T47D (cell line): ENCODE data around the gene ABHD8.

Experiments
- DNase-seq, 2 experiments: peaks; one replicate each; pipeline versions ENCODE4 v3.0.0 to v3.0.0-alpha.2; 2011 to 2012; ENCODE audit warnings: low read depth in 1 of 2, low spot score in 1 of 2
- JUND ChIP-seq: IDR thresholded peaks from 2 replicates; pipeline ENCODE4 v1.6.1; 2012; ENCODE audit warnings: low read depth
- in situ Hi-C: cut with HindIII; loops from 2 replicates; pipeline ENCODE4 v1.10.0; 2016; ENCODE audit warnings: low sequenced_read_pairs, low pct_unique_long_range_greater_than_20kb

ABHD8 gene

DNA sequence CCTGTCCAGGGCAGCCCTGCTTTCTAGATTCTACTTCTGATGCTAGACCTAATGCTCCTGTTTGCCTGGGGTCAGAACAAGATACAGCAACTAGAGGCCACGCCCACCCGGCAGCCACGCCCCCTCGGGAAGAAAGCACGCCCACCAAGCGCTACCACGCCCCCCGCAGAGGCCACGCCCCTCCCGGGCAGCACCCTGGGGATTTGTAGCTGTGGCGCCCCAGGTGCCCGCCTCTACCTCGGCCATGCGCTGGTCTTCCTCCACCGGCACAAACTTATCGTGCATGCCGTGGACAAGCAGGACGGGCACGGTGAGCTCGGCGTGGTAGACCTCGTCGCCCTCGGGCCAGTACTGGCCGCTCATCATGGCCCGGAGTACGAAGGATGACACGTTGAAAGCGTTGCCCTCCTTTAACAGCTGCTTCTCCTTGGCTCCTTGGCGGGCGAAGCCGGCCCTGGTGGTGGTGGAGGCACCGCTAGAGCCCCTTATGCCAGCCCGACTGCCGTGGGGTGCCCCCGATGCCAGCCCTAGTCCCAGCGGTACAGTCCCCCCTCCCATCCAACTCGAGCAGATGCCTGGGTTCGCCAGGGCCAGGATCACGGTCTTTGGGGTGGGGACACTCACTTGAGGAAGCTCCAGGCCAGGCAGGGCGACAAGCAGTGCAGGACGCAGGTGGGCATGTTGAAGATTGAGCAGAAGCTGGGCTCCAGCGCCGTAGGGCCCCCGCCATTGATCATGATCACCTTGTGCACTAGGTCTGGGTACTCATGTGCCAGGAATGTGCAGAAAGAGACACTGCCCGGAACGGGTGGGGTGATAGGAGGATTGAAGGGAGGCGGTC lies 9.0 kb downstream of the ABHD8 start:
- in situ Hi-C loops, result no loop called here
- no peak for TF ChIP-seq JUND
- peak; percentile 62 to 75 for DNase-seq

DNA sequence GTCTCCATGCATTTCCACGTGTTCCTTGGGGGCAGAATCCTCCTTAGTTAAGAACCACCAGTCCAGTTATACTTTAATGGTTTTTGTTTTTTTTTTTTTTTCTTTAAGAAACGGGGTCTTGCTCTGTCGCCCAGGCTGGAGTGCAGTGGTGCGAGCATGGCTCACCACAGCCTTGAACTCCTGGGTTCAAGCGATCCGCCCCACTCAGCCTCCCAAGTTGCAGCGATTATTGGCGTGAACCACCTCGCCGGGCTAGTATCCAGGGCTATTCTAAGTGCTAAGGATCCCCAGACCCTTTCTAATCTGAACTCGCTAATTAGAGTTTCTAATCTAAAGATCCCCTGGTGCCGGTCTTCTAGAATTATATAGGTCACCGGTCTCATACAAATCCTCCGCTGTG lies 9.6 kb downstream of the ABHD8 start:
- in situ Hi-C loops, result no loop called here
- TF ChIP-seq JUND, result no peak
- DNase-seq, result no peak

DNA sequence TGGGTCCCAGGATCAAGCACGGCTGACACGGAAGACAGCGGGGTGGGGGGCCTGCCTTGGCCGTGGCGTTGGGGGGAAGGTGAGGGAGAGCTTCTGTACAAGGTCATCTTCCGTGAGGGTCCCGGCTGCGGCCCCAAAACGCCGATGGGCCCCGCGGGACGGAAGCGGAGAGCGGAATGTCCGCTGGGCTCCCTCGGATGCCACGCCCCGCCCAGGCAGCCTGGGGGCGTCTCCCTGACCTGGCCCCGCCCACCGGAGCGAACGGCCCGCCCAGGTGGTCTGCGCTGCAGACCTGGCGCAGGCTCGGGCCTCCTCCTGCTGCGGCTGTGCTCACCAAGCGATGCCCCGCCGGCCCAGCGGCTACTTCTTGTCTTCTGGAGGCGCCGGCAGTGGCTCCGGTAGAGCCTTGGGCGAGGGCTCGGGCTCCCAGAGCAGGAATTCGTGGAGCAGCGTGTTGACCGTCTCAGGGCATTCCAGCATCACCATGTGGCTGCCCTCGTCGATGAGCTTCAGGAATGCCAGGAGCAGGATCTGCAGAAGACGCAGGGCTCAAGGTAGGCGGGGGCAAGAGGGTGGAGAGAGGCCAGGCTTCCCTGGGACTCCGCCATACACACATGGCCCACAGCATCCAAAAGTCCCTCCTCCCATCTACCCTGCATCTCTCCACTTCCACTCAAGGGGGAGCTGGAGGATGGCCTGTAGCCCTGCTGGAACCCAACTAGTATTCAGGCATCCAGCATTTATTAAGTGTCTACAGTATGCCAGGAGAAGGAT lies 10.7 kb downstream of the ABHD8 start:
- no peak for TF ChIP-seq JUND
- in situ Hi-C loops, result no loop called here
- DNase-seq, result peak; percentile 62 to 82

DNA sequence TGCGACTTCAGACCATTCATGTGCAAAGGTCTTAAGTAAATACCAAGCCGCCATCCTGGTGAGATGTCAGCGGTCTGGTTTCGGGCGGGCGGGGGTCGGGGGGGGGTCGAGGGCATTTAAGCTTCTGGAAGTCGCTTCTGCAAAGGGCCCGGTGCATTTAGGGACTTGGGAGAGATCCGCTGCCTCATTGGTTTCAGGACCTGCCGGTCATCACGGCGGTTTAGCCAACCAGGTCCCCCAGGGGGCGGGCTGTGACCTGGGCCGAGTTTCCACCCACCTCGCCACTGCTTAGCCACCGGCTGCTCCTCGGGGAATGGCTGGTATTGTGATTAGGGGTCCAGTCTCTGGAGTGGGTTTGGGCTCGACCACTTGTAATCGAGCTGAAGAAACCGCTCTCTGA lies 13.7 kb downstream of the ABHD8 start:
- no peak for TF ChIP-seq JUND
- in situ Hi-C loops, result no loop called here
- DNase-seq, result peak in 1 of 2 experiments; percentile 54

DNA sequence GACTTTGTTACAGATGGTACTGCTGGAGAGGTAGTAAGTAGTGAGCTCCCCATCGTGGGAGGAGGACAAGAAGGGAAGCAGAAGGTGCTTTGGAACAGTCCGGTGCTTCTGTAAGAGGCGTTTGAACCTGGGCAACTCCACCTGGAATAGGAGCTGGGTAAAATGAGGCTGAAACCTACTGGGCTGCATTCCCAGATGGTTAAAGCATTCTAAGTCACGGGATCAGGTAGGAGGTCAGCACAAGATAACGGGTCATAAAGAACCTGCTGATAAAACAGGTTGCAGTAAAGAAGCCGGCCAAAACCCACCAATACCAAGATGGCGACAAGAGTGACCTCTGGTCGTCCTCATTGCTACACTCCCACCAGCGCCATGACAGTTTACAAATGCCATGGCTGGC lies 16.5 kb downstream of the ABHD8 start:
- no peak for TF ChIP-seq JUND

DNA sequence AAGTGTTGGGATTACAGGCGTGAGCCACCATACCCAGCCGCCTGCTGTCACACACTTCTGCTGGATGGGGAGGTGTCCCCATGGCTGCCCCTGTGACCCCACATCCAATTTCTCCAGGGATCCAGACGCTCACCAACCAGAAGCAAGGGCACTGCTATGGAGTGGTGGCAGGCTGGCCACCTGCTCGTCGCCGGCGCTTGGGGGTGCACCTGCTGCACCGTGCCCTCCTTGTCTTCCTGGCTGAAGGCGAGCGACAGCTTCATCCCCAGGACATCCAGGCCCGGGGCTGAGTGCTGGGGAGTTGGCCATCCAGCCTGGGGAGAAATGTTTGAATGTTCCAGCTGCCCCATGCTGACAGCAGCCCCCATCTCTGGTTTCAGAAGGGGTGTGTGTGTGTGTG lies 17.0 kb downstream of the ABHD8 start:
- in situ Hi-C loops, result no loop called here
- no peak for DNase-seq
- TF ChIP-seq JUND, result no peak

More for the DNA sequence above, 16.5 kb downstream of the ABHD8 start:
- no peak for DNase-seq
- in situ Hi-C loops, result no loop called here

DNA sequence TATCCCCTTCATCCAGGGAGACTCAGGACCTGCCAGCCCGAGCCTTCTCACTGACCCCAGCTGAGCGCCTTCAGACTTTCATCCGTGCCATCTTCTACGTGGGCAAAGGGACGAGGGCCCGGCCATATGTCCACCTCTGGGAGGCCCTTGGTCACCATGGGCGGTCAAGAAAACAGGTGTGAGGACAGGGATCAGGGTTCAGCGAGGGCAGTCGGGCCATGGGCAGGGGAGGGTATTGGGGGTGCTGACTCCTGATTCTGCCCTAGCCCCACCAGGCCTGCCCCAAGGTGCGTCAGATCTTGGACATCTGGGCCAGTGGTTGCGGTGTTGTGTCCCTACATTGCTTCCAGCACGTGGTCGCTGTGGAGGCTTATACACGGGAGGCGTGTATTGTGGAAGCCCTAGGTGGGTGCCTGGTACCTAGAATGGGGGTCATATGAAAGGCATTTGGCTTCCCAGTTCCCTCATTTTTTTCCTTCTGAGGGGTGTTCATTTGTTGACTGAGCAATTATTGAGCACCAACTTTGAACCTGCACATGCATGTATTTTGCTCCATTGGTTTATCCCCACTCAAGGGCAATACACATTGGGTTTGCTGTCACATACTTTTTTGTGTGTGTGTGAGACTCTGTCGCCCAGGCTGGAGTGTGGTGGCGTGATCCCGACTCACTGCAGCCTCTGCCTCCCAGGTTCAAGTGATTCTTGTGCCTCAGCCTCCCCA lies 17.6 kb downstream of the ABHD8 start:
- in situ Hi-C loops, result no loop called here
- no peak for DNase-seq
- no peak for TF ChIP-seq JUND

DNA sequence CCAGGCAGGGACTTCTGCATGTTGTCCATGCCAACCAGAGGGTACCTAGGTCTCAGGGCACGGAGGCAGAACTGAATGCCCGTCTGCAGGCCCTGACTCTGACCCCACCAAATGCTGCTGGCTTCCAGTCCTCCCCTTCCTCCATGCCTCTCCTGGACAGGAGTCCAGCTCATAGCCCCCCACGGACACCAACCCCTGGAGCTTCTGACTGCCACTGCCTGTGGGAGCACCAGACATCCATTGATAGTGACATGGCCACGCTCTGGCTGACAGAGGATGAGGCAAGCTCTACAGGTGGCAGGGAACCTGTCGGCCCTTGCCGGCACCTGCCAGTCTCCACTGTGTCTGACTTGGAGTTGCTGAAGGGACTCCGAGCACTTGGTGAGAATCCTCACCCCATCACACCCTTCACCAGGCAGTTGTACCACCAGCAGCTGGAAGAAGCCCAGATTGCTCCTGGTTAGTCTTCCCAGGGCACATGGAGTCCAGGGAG lies 19.7 kb downstream of the ABHD8 start:
- DNase-seq, result no peak
- TF ChIP-seq JUND, result no peak
- in situ Hi-C loops, result no loop called here

DNA sequence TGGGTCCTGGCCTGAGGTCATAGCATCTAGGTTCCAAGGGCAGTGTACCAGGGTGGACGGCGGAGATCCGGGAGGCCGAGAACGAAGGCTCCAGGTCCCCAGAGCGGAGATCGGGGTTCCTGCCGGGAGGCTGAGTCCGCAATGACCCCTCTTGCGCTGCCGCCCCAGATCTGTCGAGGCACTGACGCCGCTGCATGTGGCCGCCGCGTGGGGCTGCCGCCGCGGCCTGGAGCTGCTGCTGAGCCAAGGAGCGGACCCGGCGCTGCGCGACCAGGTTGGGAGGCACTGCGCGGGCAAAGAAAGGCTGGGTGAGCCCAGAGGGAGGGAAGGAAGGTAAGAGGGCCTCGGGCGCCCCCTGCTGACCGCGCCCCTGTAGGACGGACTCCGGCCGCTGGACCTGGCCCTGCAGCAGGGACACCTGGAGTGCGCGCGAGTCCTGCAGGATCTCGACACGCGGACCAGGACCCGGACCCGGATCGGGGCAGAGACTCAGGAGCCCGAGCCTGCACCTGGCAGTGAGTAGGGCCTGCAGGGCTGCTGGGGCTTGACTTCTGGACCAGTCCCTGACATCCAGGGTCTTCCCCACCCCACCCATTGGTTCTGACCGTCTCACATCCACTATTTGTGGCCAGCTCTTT lies 20.6 kb downstream of the ABHD8 start:
- DNase-seq, result peak; percentile 85 to 86
- TF ChIP-seq JUND, result no peak
- in situ Hi-C loops, result no loop called here

DNA sequence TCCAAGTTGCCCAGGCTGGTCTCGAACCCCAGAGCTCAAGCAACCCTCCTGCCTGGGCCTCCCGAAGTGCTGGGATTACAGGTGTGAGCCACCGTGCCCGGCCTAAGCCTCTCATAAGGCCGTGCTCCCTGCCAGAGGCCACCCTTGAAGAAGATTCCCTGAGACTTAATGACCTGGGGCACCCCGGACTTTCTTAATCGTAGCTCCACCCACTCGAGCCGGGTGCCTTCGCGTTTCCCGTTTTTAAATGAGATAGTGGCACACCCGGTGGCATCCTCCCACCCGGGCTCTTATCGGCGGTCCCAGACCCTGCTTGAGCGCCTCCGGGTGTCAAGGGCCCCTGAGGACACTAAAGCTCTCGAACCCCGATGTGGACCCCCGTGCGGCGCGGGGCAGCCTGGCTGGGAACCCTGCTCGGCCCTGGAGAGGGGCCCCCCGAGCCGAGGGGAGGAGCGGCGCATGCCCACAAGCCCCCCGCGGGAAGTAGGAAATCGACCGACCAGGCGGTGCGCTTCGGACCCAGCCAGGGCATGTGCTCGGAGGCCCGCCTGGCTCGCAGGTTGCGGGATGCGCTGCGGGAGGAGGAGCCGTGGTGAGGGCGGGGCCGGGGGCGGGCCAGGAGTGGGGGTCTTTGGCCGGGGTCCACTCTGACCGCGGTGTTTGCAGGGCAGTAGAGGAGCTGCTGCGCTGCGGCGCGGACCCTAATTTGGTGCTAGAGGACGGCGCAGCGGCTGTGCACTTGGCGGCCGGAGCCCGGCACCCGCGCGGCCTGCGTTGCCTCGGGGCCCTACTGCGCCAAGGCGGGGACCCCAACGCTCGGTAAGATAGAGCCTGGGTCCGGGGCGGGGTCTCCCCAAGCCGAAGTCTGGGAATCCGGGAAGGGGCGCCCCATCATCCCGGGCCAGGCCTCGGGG lies 21.6 kb downstream of the ABHD8 start, which contains the start of gene ANKLE1:
ANKLE1 (plus strand) TSS at position 511 of the 914 bp plus-strand sequence; CDS start at position 531, 20 bp downstream.
- in situ Hi-C loops, result no loop called here
- TF ChIP-seq JUND, result no peak
- no peak for DNase-seq

DNA sequence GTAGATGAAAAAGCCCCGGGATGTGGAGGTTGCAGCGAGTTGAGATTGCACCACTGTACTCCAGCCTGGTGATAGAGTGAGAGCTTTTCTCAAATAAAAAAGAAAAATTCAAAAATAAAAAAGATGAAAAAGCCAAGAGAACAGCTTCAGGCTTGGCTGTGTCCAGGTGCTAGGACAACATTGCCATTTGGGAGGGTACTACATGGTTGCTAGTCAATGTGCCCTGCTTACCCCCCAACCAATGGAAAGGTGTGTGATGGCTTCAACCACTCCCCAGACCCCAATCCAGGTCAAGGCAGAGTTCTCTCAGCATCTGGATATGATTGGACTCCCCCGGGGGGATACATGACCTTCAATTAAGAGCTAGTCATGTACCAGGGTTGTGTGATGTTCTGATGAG lies 23.8 kb downstream of the ABHD8 start:
- no peak for DNase-seq
- in situ Hi-C loops, result no loop called here
- no peak for TF ChIP-seq JUND
